Heart left ventricle (tissue), 16 donors: ENCODE data around the gene DEXI. TPM values are rescaled to one million over a fixed set of nuclear protein-coding genes. Genes with fewer than 3 reads are reported as not detected.

ENCODE experiments used
- ATAC-seq, 4 donors: fragments of 200-7000 bp; cut with Tn5 transposase; one replicate each; pipeline ENCODE4 v1.9.1; 2020 to 2022; ENCODE audit warnings: moderate library complexity in 4 of 4, mild to moderate bottlenecking in 3 of 4, moderate number of reproducible peaks in 1 of 4
- DNase-seq, 5 donors: peaks; one replicate each; pipeline ENCODE4 v3.0.0-alpha.2; 2020
- H3K27ac ChIP-seq, 12 donors: fragments of 200-600 bp; sonication (generic) in 4 of 12; one replicate each; pipeline versions ENCODE4 v1.5.0 to v1.8.0; 2016 to 2022; ENCODE audit warnings: mild to moderate bottlenecking in 2 of 12
- H3K27me3 ChIP-seq, 9 donors: fragments of 200-600 bp; sonication (generic) in 2 of 9; one replicate each; pipeline versions ENCODE4 v1.5.1 to v1.8.0; 2016 to 2022; ENCODE audit warnings: mild to moderate bottlenecking in 3 of 9
- H3K36me3 ChIP-seq, 9 donors: fragments of 200-600 bp; sonication (generic) in 2 of 9; one replicate each; pipeline versions ENCODE4 v1.5.0 to v1.8.0; 2018 to 2022; ENCODE audit warnings: mild to moderate bottlenecking in 2 of 9
- H3K4me1 ChIP-seq, 12 donors: fragments of 200-600 bp; sonication (generic) in 4 of 12; one replicate each; pipeline versions ENCODE4 v1.5.0 to v1.8.0; 2016 to 2022; ENCODE audit warnings: mild to moderate bottlenecking in 3 of 12
- H3K4me3 ChIP-seq, 12 donors: fragments of 200-600 bp; sonication (generic) in 4 of 12; one replicate each; pipeline versions ENCODE4 v1.5.0 to v1.8.0; 2017 to 2022; ENCODE audit warnings: mild to moderate bottlenecking in 9 of 12, moderate library complexity in 4 of 12
- H3K9me3 ChIP-seq, 12 donors: fragments of 200-600 bp; sonication (generic) in 4 of 12; one replicate each; pipeline versions ENCODE4 v1.5.0 to v1.8.0; 2016 to 2022; ENCODE audit warnings: mild to moderate bottlenecking in 1 of 12
- POLR2A ChIP-seq, 2 donors: fragments of 450-650 bp; IDR thresholded peaks; one replicate each; pipeline ENCODE4 v1.6.1; 2017; ENCODE audit warnings: antibody characterized with exemption in 2 of 2, mild to moderate bottlenecking in 2 of 2, moderate library complexity in 2 of 2
- WGBS, 4 donors: extraction: QIAGEN DNeasy Blood & Tissue Kit in 2 of 4; methylation state at CpG; one replicate each; pipeline versions ENCODE4 v1.1.5 to v1.1.7; 2013 to 2018; 5-methylcytosine and 5-hydroxymethylcytosine counted together
- intact Hi-C, 10 donors: fragments of 100-400 bp; cut with DNase I; formaldehyde crosslinking; loops; one replicate each; pipeline versions ENCODE4 v1.11.1 to v1.14.2; 2022
- polyA plus RNA-seq, 2 donors: library from polyadenylated mRNA; stranded (reverse); fragments of 200-250 nt; gene quantifications; one replicate each; pipeline ENCODE4 v1.2.3, GENCODE V29; 2013
- total RNA-seq, 9 donors: library from RNA; depleted of rRNA in 2 of 9; stranded (reverse); fragments of >200 nt in 2 of 9; fragmentation: NEBNext Ultra II Directional in 3 of 9; extraction: Animal tissue kit (Norgen Biotek cat#: 25700) in 3 of 9; gene quantifications; one replicate each; pipeline versions ENCODE4 v1.1.0 to v1.2.4, GENCODE V29; 2016 to 2023
- TF ChIP-seq, protein P1 (sequence below), 12 donors: fragments of 200-600 bp; sonication (generic) in 4 of 12; IDR thresholded peaks; one replicate each; pipeline versions ENCODE4 v1.5.0 to v1.8.0; 2018 to 2022; ENCODE audit warnings: antibody characterized with exemption in 12 of 12, mild to moderate bottlenecking in 5 of 12
- donor health status: ischemic (EF 13 %, LVEDD 7.1; RV severe dilation, severe dysfunction).
- donor health status: healthy with polysubstance abuse.
- donor health status: DM: no; HTN: yes; CAD: no.
- donor health status: DM: no; HTN: no; CAD: no.
- donor health status: ischemic (EF 25% LVEDD 6.9; RV normal size, moderate dysfunction).
- donor health status: ischemic (EF 25% LVEDD 5.7; RV mildly dilated, moderate dysfunction).
- donor health status: healthy.
- donor health status: DM: yes; HTN: yes; CAD: no.
- donor health status: ischemic (EF 35%, LVEDD 5.7; RV mildly dilated, moderate dysfunction).
- donor health status: nonischemic (EF 11% LVEDD 7.7; RV severe dilation, severe dysfunction).
- donor health status: DM: yes; HTN: yes; CAD: no.
- donor health status: PGD.
- donor health status: ischemic (EF 29% LVEDD 5.4; RV normal size, mild dysfunction).
- donor health status: nonischemic (EF 23%, LVEDD 6.1; RV moderate dilation, normal function).

DEXI gene
- total and polyA plus RNA-seq, 11 donors = 57.2 to 141 (median 90.8) TPM

GRCh38 chr16:10896165-10896564, 46.1 kb downstream of the DEXI start:
- no peak overlapping the region for H3K4me3 ChIP-seq
- intact Hi-C loops = no loop called here
- ATAC-seq (no peak), DNase-seq (no peak)
- TF ChIP-seq, protein P1, sequence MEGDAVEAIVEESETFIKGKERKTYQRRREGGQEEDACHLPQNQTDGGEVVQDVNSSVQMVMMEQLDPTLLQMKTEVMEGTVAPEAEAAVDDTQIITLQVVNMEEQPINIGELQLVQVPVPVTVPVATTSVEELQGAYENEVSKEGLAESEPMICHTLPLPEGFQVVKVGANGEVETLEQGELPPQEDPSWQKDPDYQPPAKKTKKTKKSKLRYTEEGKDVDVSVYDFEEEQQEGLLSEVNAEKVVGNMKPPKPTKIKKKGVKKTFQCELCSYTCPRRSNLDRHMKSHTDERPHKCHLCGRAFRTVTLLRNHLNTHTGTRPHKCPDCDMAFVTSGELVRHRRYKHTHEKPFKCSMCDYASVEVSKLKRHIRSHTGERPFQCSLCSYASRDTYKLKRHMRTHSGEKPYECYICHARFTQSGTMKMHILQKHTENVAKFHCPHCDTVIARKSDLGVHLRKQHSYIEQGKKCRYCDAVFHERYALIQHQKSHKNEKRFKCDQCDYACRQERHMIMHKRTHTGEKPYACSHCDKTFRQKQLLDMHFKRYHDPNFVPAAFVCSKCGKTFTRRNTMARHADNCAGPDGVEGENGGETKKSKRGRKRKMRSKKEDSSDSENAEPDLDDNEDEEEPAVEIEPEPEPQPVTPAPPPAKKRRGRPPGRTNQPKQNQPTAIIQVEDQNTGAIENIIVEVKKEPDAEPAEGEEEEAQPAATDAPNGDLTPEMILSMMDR (IDR thresholded peaks at IDR 0.05) = no peak
- no peak for TF ChIP-seq POLR2A (IDR thresholded peaks at IDR 0.05)
- peaks cover 0 to 65% (median 0%) of the 10 kb centered on the region in 12 donors for H3K4me1 ChIP-seq
- no peaks in the 10 kb centered on the region for H3K9me3 ChIP-seq
- H3K36me3 ChIP-seq = peaks cover 0 to 74% (median 10%) of the 10 kb centered on the region in 9 donors
- peak overlapping the region in 2 of 12 donors; percentile 13 to 73 for H3K27ac ChIP-seq
- H3K27me3 ChIP-seq = no peaks in the 10 kb centered on the region
- WGBS, 4 donors = 65 to 73% (median 69%) methylated on average over 3 of the region's 3 CpGs

DNA sequence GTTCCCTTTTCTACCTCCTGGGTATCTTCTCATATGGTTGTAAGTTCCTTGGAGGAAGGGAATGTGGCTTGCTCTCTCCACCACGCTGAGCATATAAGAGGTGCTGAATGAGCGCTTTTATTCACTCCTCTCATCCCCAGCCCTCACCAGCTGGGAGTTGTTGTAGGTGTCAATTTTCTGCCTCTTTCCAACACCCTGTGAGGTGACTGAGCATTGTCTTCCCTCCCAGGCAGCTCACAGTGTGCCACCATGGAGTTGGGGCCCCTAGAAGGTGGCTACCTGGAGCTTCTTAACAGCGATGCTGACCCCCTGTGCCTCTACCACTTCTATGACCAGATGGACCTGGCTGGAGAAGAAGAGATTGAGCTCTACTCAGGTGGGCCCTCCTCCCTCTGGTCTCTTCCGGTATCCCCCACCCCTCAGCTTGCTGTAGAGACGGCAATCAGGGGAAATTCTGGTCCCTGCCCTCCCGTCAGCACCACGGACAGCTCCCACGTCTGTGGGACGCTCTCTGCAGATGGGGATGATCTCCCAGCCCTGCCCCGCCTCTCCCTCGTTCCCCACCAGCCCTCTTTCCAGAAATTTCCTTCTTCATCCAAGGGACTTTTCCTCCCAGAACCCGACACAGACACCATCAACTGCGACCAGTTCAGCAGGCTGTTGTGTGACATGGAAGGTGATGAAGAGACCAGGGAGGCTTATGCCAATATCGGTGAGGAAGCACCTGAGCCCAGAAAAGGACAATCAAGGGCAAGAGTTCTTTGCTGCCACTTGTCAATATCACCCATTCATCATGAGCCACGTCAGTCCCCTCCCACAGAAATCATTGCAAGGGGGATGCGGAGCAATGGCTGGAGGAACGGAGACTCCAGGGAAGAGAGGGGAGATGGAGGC, 47.0 kb downstream of the DEXI start:
- Histone ChIP-seq H3K4me1 (peaks cover 0 to 74% (median 0%) of the 10 kb centered on the region in 12 donors), H3K27ac (peak overlapping the region in 1 of 12 donors; percentile 73), H3K27me3 (no peaks in the 10 kb centered on the region), H3K9me3 (no peaks in the 10 kb centered on the region), H3K36me3 (peaks cover 0 to 69% (median 10%) of the 10 kb centered on the region in 9 donors), H3K4me3 (no peak overlapping the region)
- ATAC-seq = peak in 3 of 4 donors; percentile 47 to 71 (median 53)
- peak in 3 of 5 donors; percentile 48 to 60 (median 55) for DNase-seq
- intact Hi-C loops = no loop called here
- WGBS, 4 donors = 38 to 46% (median 41%) methylated on average over 17 of the region's 17 CpGs
- TF ChIP-seq, protein P1 (IDR thresholded peaks at IDR 0.05) = no peak
- no peak for TF ChIP-seq POLR2A (IDR thresholded peaks at IDR 0.05)

GRCh38 chr16:10892782-10893318, 49.4 kb downstream of the DEXI start:
- ATAC-seq (no peak), DNase-seq (no peak)
- H3K4me3 ChIP-seq = no peak overlapping the region
- 76 to 83% (median 78%) methylated on average over 4 to 5 of the region's 5 CpGs for WGBS, 4 donors
- intact Hi-C loops = no loop called here
- H3K36me3 ChIP-seq = peaks cover 0 to 58% (median 5%) of the 10 kb centered on the region in 9 donors
- H3K9me3 ChIP-seq = no peaks in the 10 kb centered on the region
- H3K4me1 ChIP-seq = peaks cover 0 to 99% (median 0%) of the 10 kb centered on the region in 12 donors
- no peak for TF ChIP-seq POLR2A (IDR thresholded peaks at IDR 0.05)
- TF ChIP-seq, protein P1 (IDR thresholded peaks at IDR 0.05) = no peak
- peak overlapping the region in 1 of 12 donors; percentile 58 for H3K27ac ChIP-seq
- H3K27me3 ChIP-seq = no peaks in the 10 kb centered on the region

DNA sequence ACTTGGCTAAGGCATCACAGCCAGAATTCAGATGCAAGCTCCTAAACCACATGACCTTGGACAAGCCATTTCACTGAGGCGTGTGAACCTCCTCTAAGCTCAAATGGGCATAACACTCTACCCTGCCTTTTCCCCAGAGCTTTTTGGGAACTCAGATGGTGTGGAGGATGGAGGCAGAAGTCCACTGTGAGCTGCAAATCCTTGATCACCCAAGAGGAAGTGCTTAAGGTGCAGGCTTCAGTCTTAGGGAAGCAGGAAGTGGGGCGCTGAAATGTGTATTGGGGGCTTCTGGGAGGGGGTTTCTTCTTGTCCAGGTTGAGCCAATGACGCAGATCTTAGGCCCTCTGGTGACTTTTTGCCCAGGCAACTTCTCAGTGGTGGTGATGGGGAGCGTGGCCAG, 52.4 kb downstream of the DEXI start:
- ATAC-seq = no peak
- 82 to 92% (median 84%) methylated on average over 4 of the region's 4 CpGs for WGBS, 4 donors
- no peak for DNase-seq
- TF ChIP-seq POLR2A (IDR thresholded peaks at IDR 0.05) = no peak
- TF ChIP-seq, protein P1 (IDR thresholded peaks at IDR 0.05) = no peak
- peaks cover 0 to 51% (median 0%) of the 10 kb centered on the region in 9 donors for H3K36me3 ChIP-seq
- peak overlapping the region in 1 of 12 donors; percentile 67 for H3K27ac ChIP-seq
- H3K9me3 ChIP-seq = no peaks in the 10 kb centered on the region
- no peak overlapping the region for H3K4me3 ChIP-seq
- peaks cover 0 to 100% (median 0%) of the 10 kb centered on the region in 12 donors for H3K4me1 ChIP-seq
- no peaks in the 10 kb centered on the region for H3K27me3 ChIP-seq
- intact Hi-C loops = no loop called here
